H1 (cell line): ENCODE data around the gene MLF1. TPM values are rescaled to one million over a fixed set of nuclear protein-coding genes. Genes with fewer than 3 reads are reported as not detected.

Source experiments
- ASH2L ChIP-seq: fragments of 200-600, 300-600 bp; sonication (generic); IDR thresholded peaks from one replicate; pipeline ENCODE4 v1.7.1; 2017; ENCODE audit warnings: low read length
- ATF2 ChIP-seq: IDR thresholded peaks from 2 replicates; pipeline ENCODE4 v1.6.1; 2012; ENCODE audit warnings: low read length, inconsistent platforms
- BACH1 ChIP-seq: IDR thresholded peaks from 2 replicates; pipeline ENCODE4 v1.6.1; 2012; ENCODE audit warnings: low read length, improper control_type of control experiment
- CEBPB ChIP-seq: IDR thresholded peaks from 2 replicates; pipeline ENCODE4 v1.6.1; 2012; ENCODE audit warnings: low read depth, low read length
- CREB1 ChIP-seq: IDR thresholded peaks from 2 replicates; pipeline ENCODE4 v1.6.1; 2012; ENCODE audit warnings: inconsistent platforms
- CTCF ChIP-seq, 3 experiments: IDR thresholded peaks; 1 replicate in 2 of 3; 2 replicates in 1 of 3; pipeline versions ENCODE4 v1.5.1 to v1.6.1; 2011; ENCODE audit warnings: low read length in 3 of 3, mild to moderate bottlenecking in 3 of 3, inconsistent platforms in 2 of 3, low read depth in 1 of 3, moderate library complexity in 1 of 3; ENCODE audit not compliant: insufficient read depth in 1 of 3; ENCODE audit errors: control extremely low read depth in 1 of 3
- E2F6 ChIP-seq: IDR thresholded peaks from 2 replicates; pipeline ENCODE4 v1.6.1; 2012; ENCODE audit warnings: inconsistent platforms
- EP300 ChIP-seq, 2 experiments: IDR thresholded peaks; 1 replicate in 1 of 2; 2 replicates in 1 of 2; pipeline ENCODE4 v1.6.1; 2011 to 2012; ENCODE audit warnings: low read depth in 2 of 2, low read length in 2 of 2, mild to moderate bottlenecking in 2 of 2, borderline replicate concordance in 1 of 2, inconsistent platforms in 1 of 2, moderate library complexity in 1 of 2
- EZH2 ChIP-seq: fragments of 200-600 bp; sonication (generic); IDR thresholded peaks from 2 replicates; pipeline ENCODE4 v1.7.1; 2012; ENCODE audit warnings: low read depth, mild to moderate bottlenecking, moderate library complexity, low read length, inconsistent platforms; ENCODE audit not compliant: severe bottlenecking
- HDAC2 ChIP-seq, 2 experiments: fragments of 300-600 bp in 1 of 2; sonication (generic) in 1 of 2; IDR thresholded peaks; 2 replicates each; pipeline ENCODE4 v1.6.1; 2011 to 2012; ENCODE audit warnings: low read depth in 2 of 2, low read length in 2 of 2, mild to moderate bottlenecking in 2 of 2, moderate library complexity in 2 of 2, borderline replicate concordance in 1 of 2, inconsistent platforms in 1 of 2
- MAFK ChIP-seq: IDR thresholded peaks from 2 replicates; pipeline ENCODE4 v1.6.1; 2012; ENCODE audit warnings: low read depth, mild to moderate bottlenecking, improper control_type of control experiment, low read length
- PHF8 ChIP-seq: fragments of 200-600 bp; sonication (generic); conservative IDR thresholded peaks from 2 replicates; pipeline ENCODE4 v1.7.1; 2012; ENCODE audit warnings: low read depth, mild to moderate bottlenecking, inconsistent platforms, low read length, moderate library complexity
- POLR2A ChIP-seq, 2 experiments: IDR thresholded peaks; 1 replicate in 1 of 2; 2 replicates in 1 of 2; pipeline ENCODE4 v1.6.1; 2011; ENCODE audit warnings: low read depth in 2 of 2, low read length in 2 of 2, mild to moderate bottlenecking in 2 of 2; ENCODE audit errors: control extremely low read depth in 1 of 2
- POU5F1 ChIP-seq: IDR thresholded peaks from 2 replicates; pipeline ENCODE4 v1.6.1; 2011; ENCODE audit warnings: low read depth, mild to moderate bottlenecking, low read length, moderate library complexity
- RFX5 ChIP-seq: IDR thresholded peaks from 2 replicates; pipeline ENCODE4 v1.6.1; 2011; ENCODE audit warnings: low read depth, low read length, improper control_type of control experiment, borderline replicate concordance
- SIN3A ChIP-seq, 2 experiments: IDR thresholded peaks in 1 of 2; conservative IDR thresholded peaks in 1 of 2; 2 replicates each; pipeline ENCODE4 v1.6.1; 2011 to 2012; ENCODE audit warnings: low read length in 2 of 2, improper control_type of control experiment in 1 of 2, low read depth in 1 of 2, mild to moderate bottlenecking in 1 of 2
- SIRT6 ChIP-seq: IDR thresholded peaks from one replicate; pipeline ENCODE4 v1.7.1; 2012; ENCODE audit warnings: low read length, inconsistent platforms
- SP4 ChIP-seq: IDR thresholded peaks from 2 replicates; pipeline ENCODE4 v1.6.1; 2012; ENCODE audit warnings: low read length, inconsistent platforms
- SRF ChIP-seq: IDR thresholded peaks from 2 replicates; pipeline ENCODE4 v1.6.1; 2011; ENCODE audit warnings: mild to moderate bottlenecking, low read depth, low read length, moderate library complexity
- polyA plus RNA-seq, 7 experiments: library from polyadenylated mRNA; depleted of rRNA in 3 of 7; stranded (reverse) in 5 of 7; unstranded in 2 of 7; fragments of >200 nt in 5 of 7; fragments of 200-250 nt in 2 of 7; gene quantifications; 1 replicate in 5 of 7; 2 replicates in 1 of 7; 4 replicates in 1 of 7; pipeline versions ENCODE4 v1.2.1 to v1.2.3, GENCODE V29; 2011 to 2013; ENCODE audit warnings: missing spikeins in 2 of 7, mixed read lengths in 2 of 7
- total RNA-seq: library from RNA; stranded (reverse); fragmentation: NEBNext Ultra II Directional; extraction: Animal tissue kit (Norgen Biotek cat#: 25700); gene quantifications from 2 replicates; pipeline ENCODE4 v1.2.1, GENCODE V29; 2021

MLF1 gene
- total and polyA plus RNA-seq, 2 of the 8 experiments (the other 6 are each of a cell fraction or from before 2014, with no cell fraction given): 13.4 to 48.9 TPM

GRCh38 chr3:158570999-158571702 lies at the start of gene MLF1 (continued):
- peak; percentile 78 to 86 for TF ChIP-seq POLR2A (IDR thresholded peaks at IDR 0.05; ENCODE audit: control extremely low read depth in 1 of 2, low read depth in 2 of 2, low read length in 2 of 2)
- peak; percentile 66; the same call in 1 of the 2 replicates for TF ChIP-seq SP4
- TF ChIP-seq CTCF (IDR thresholded peaks at IDR 0.05; ENCODE audit: control extremely low read depth in 1 of 3, insufficient read depth in 1 of 3, low read depth in 1 of 3, low read length in 3 of 3): no peak
- peak; percentile 28 for TF ChIP-seq EZH2
- TF ChIP-seq SRF: no peak
- no peak for TF ChIP-seq BACH1
- no peak for TF ChIP-seq RFX5
- no peak for TF ChIP-seq ATF2
- peak in 1 of 2 experiments; percentile 49; a peak in 1 of 4 replicates for TF ChIP-seq SIN3A (conservative IDR thresholded peaks at IDR 0.05 in 1 of 2, IDR thresholded peaks at IDR 0.05 in 1 of 2; ENCODE audit: low read depth in 1 of 2, low read length in 2 of 2)
- TF ChIP-seq CREB1: peak; percentile 95
- peak; percentile 63 for TF ChIP-seq PHF8
- no peak for TF ChIP-seq MAFK
- TF ChIP-seq POU5F1: no peak
- peak; percentile 99 for TF ChIP-seq E2F6
- peak; percentile 86 for TF ChIP-seq ASH2L
- TF ChIP-seq SIRT6: no peak
- TF ChIP-seq EP300 (IDR thresholded peaks at IDR 0.05; ENCODE audit: borderline replicate concordance in 1 of 2, low read depth in 2 of 2, low read length in 2 of 2): peak; percentile 46 to 78; a peak in 2 of 3 replicates
- no peak for TF ChIP-seq CEBPB
- peak in 1 of 2 experiments; percentile 63; a peak in 2 of 4 replicates for TF ChIP-seq HDAC2 (IDR thresholded peaks at IDR 0.05; ENCODE audit: borderline replicate concordance in 1 of 2, low read depth in 2 of 2, low read length in 2 of 2)
